ENCODE results near the gene FSD1. TPM values are rescaled to one million over a fixed set of nuclear protein-coding genes. Genes with fewer than 3 reads are reported as not detected.

Gene FSD1
- total RNA-seq, 2 experiments from 2014 or later: 0.98 to 1.0 TPM

- Histone ChIP-seq H3K27me3 (ENCODE audit: control insufficient read depth in 1 of 2, insufficient read depth in 2 of 2, low read length in 2 of 2) (peaks cover 0 to 3% of the 10 kb centered on the region in 2 experiments), H3K36me3 (ENCODE audit: insufficient read depth, low read length) (no peaks in the 10 kb centered on the region), H3K9me3 (ENCODE audit: control insufficient read depth in 1 of 2, insufficient read depth in 1 of 2, low read length in 2 of 2) (no peaks in the 10 kb centered on the region), H3K27ac (ENCODE audit: low read depth in 1 of 2, low read length in 2 of 2) (no peak overlapping the region), H3K4me3 (ENCODE audit: low read length) (no peak overlapping the region), H3K4me1 (ENCODE audit: insufficient read depth, low read length) (peaks cover 36% of the 10 kb centered on the region)
- peaks cover 34% of the 10 kb centered on the region for H3K4me1 Mint-ChIP-seq (ENCODE audit: low read depth)
- ChIA-PET CTCF (no interaction called here), POLR2A (no interaction called here)
- TF ChIP-seq, protein P1, sequence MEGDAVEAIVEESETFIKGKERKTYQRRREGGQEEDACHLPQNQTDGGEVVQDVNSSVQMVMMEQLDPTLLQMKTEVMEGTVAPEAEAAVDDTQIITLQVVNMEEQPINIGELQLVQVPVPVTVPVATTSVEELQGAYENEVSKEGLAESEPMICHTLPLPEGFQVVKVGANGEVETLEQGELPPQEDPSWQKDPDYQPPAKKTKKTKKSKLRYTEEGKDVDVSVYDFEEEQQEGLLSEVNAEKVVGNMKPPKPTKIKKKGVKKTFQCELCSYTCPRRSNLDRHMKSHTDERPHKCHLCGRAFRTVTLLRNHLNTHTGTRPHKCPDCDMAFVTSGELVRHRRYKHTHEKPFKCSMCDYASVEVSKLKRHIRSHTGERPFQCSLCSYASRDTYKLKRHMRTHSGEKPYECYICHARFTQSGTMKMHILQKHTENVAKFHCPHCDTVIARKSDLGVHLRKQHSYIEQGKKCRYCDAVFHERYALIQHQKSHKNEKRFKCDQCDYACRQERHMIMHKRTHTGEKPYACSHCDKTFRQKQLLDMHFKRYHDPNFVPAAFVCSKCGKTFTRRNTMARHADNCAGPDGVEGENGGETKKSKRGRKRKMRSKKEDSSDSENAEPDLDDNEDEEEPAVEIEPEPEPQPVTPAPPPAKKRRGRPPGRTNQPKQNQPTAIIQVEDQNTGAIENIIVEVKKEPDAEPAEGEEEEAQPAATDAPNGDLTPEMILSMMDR (IDR thresholded peaks at IDR 0.05): no peak
- no peak overlapping the region for H3K27ac Mint-ChIP-seq
- H3K27me3 Mint-ChIP-seq: no peaks in the 10 kb centered on the region
- H3K9me3 Mint-ChIP-seq: no peaks in the 10 kb centered on the region
- no peaks in the 10 kb centered on the region for H3K36me3 Mint-ChIP-seq (ENCODE audit: low read depth)
- ATAC-seq (ENCODE audit: poor library complexity): no peak
- intact Hi-C loops (cut with DNase I, micrococcal nuclease): loop anchor here in 1 of 2 experiments (2.0 kb wide), 1 partner anchor 22 kb away; no protein-coding TSS in a partner anchor
- peak overlapping the region; percentile 45 for H3K4me3 Mint-ChIP-seq
- no peak for DNase-seq
Observed at GRCh38 chr19:4305257-4305612, 837 bp downstream of the FSD1 start.

- TF ChIP-seq, protein P1 (IDR thresholded peaks at IDR 0.05): no peak
- H3K4me3 Mint-ChIP-seq: peak overlapping the region; percentile 45
- Histone ChIP-seq H3K27me3 (ENCODE audit: control insufficient read depth in 1 of 2, insufficient read depth in 2 of 2, low read length in 2 of 2) (peaks cover 0 to 3% of the 10 kb centered on the region in 2 experiments), H3K4me3 (ENCODE audit: low read length) (no peak overlapping the region), H3K9me3 (ENCODE audit: control insufficient read depth in 1 of 2, insufficient read depth in 1 of 2, low read length in 2 of 2) (no peaks in the 10 kb centered on the region), H3K36me3 (ENCODE audit: insufficient read depth, low read length) (no peaks in the 10 kb centered on the region), H3K27ac (ENCODE audit: low read depth in 1 of 2, low read length in 2 of 2) (no peak overlapping the region), H3K4me1 (ENCODE audit: insufficient read depth, low read length) (peaks cover 36% of the 10 kb centered on the region)
- DNase-seq (no peak), ATAC-seq (ENCODE audit: poor library complexity) (no peak)
- H3K27me3 Mint-ChIP-seq: no peaks in the 10 kb centered on the region
- no peaks in the 10 kb centered on the region for H3K9me3 Mint-ChIP-seq
- H3K27ac Mint-ChIP-seq: no peak overlapping the region
- peaks cover 31% of the 10 kb centered on the region for H3K4me1 Mint-ChIP-seq (ENCODE audit: low read depth)
- intact Hi-C loops (cut with DNase I, micrococcal nuclease): loop anchor here in 1 of 2 experiments (2.0 kb wide), 1 partner anchor 21 kb away; no protein-coding TSS in a partner anchor
- H3K36me3 Mint-ChIP-seq (ENCODE audit: low read depth): no peaks in the 10 kb centered on the region
- ChIA-PET POLR2A (no interaction called here), CTCF (no interaction called here)
Observed at GRCh38 chr19:4305659-4306058, 1.3 kb downstream of the FSD1 start.

GRCh38 chr19:4310247-4311121 is 6.1 kb downstream of the FSD1 start:
- H3K27me3 Mint-ChIP-seq: no peaks in the 10 kb centered on the region
- intact Hi-C loops (cut with DNase I, micrococcal nuclease): no loop called here
- ATAC-seq (ENCODE audit: poor library complexity) (no peak), DNase-seq (peak in 1 of 14 experiments; percentile 47)
- H3K27ac ChIP-seq (ENCODE audit: low read depth in 1 of 2, low read length in 2 of 2): no peak overlapping the region
- H3K4me1 ChIP-seq (ENCODE audit: insufficient read depth, low read length): no peaks in the 10 kb centered on the region
- no peaks in the 10 kb centered on the region for H3K36me3 Mint-ChIP-seq (ENCODE audit: low read depth)
- ChIA-PET CTCF (no interaction called here), POLR2A (no interaction called here)
- no peaks in the 10 kb centered on the region for H3K4me1 Mint-ChIP-seq (ENCODE audit: low read depth)
- H3K27me3 ChIP-seq (ENCODE audit: control insufficient read depth in 1 of 2, insufficient read depth in 2 of 2, low read length in 2 of 2): no peaks in the 10 kb centered on the region
- TF ChIP-seq, protein P1 (IDR thresholded peaks at IDR 0.05): no peak
- H3K9me3 ChIP-seq (ENCODE audit: control insufficient read depth in 1 of 2, insufficient read depth in 1 of 2, low read length in 2 of 2): no peaks in the 10 kb centered on the region
- no peaks in the 10 kb centered on the region for H3K9me3 Mint-ChIP-seq
- no peaks in the 10 kb centered on the region for H3K36me3 ChIP-seq (ENCODE audit: insufficient read depth, low read length)
- no peak overlapping the region for H3K4me3 Mint-ChIP-seq
- no peak overlapping the region for H3K4me3 ChIP-seq (ENCODE audit: low read length)
- no peak overlapping the region for H3K27ac Mint-ChIP-seq

All from CD4-positive, alpha-beta T cell (primary cell).